Measurements from ENCODE around the gene IFNAR1.

IFNAR1 gene

DNA sequence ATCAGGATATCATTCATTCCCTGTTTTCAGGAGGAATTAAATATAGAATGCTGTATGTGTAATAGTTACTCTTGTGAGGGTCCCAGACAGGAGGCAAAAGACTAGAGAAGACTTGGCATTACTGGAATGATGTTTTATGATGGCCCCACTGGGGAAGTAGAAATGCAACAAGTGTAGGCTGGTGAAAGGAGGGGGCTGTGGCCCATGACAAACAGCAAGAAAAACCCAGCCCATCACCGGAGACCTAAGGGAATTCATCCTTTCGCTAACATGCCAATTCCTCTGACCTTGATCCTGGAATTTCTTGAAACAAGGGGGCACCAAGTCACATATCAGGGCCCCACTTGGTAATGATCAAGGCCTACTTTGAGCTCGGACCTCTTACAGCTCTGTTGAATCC lies 72.9 kb downstream of the IFNAR1 start:
- in situ Hi-C loops (cut with MboI; ENCODE audit: low sequenced_read_pairs), result no loop called here

DNA sequence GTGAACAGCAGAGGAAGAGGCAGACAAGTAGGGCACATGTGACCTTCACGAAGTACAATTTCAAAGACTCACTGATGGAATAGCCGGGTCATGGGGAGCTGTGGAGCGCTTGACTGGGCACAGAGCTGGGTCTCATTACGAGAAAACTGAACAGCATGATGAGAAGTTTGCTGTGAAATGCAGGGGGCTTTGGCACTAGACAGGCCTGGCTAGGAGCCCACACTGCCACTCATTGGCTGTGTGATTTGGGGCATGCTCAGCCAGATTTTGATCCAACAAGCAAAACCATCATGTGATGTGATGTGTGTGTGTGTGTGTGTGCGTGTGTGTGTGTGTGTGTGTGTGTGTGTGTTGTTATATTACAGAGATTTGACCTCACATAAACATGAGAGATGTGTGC lies 73.6 kb downstream of the IFNAR1 start:
- in situ Hi-C loops (cut with MboI; ENCODE audit: low sequenced_read_pairs), result no loop called here

DNA sequence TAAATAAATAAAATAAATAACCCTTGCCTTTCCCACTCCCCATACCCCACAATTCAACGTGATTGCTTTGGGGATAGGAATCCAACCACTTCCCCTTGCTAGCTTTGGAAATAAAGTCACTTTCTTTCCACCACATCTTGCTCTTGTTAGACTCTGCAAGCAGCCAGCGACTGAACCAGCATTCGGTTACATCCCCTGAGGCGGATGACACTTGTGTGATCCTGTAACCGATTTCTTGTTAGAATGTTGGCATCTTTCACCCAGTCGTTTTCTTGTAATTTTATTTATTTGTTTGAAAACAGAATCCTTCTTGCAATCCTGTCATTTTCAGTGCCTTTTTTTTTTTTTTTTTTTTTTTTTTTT lies 76.8 kb downstream of the IFNAR1 start:
- in situ Hi-C loops (cut with MboI; ENCODE audit: low sequenced_read_pairs), result no loop called here

DNA sequence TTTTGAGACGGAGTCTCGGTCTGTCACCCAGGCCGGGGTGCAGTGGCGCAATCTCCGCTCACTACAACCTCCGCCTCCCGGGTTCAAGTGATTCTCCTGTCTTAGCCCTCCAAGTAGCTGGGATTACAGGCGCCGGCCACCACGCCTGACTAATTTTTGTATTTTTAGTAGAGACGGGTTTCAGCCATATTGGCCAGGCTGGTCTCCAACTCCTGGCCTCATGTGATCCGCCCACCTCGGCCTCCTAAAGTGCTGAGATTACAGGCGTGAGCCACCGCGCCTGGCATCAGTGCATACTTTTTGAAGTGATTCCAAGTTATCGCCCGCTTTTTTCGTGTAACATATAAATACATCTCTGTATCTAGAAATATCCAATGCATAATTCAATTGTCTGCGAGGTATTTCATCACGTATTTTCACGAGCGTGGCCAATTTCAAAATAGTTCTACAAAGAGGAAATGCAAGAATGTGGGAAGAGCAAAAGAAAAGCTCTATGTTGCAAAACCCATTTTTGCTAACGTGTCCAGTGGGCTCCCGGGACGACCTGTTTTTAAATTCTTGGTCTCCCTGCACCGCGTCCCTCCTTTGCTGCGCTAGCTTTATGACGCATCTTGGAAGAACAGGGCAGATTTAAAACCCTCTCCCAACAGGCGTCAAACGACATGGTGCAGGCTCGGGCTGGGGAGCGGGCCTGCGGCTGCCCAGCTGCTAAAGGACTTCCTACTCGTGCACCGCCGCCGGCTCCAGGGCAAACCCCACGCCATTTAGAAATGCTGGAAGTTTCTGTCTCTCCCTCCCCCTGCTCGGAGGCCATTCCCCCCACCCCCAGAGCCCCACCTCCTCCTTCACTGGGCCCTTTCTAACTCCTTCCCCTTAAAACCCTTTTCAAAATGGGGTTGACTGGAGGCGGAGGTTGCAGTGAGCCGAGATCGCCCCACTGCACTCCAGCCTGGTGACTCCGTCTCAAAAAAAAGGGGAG lies 77.5 kb downstream of the IFNAR1 start:
- in situ Hi-C loops (cut with MboI; ENCODE audit: low sequenced_read_pairs), result no loop called here

DNA sequence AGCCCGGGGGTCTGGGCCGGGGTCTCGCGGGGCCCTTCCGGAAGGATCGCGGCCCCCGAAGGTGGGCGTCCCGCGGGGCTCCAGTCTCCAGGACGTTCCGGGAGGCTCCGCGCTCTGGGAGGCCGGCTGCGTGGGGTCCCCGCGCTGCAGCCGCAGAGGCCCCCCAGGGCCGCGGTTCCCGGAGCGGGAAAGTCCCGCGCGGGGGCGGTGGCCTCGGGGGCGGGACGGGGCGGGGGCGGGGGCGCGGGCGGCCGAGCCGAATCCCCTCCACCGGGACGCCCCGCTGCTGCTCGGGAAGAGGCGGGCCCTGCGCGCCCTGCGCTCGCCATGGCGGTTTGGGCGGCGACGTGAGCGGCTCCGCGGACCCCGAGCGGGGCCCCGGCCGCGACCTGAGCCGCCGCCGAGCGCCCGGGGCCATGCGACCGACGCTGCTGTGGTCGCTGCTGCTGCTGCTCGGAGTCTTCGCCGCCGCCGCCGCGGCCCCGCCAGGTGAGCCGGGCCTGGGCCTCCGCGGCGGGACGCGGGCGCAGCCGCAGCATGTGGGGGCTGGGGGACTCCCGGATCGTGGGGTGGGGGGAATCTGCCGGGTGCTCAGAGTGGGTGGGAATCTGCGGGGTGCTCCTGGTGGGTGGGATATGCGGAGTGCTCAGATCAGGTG lies 78.5 kb downstream of the IFNAR1 start, which contains the start of gene IFNGR2:
Gene IFNGR2 (plus strand): TSS at position 286 of the 658 bp plus-strand sequence. CDS start 131 bp downstream, at position 417.
- in situ Hi-C loops (cut with MboI; ENCODE audit: low sequenced_read_pairs), result no loop called here

DNA sequence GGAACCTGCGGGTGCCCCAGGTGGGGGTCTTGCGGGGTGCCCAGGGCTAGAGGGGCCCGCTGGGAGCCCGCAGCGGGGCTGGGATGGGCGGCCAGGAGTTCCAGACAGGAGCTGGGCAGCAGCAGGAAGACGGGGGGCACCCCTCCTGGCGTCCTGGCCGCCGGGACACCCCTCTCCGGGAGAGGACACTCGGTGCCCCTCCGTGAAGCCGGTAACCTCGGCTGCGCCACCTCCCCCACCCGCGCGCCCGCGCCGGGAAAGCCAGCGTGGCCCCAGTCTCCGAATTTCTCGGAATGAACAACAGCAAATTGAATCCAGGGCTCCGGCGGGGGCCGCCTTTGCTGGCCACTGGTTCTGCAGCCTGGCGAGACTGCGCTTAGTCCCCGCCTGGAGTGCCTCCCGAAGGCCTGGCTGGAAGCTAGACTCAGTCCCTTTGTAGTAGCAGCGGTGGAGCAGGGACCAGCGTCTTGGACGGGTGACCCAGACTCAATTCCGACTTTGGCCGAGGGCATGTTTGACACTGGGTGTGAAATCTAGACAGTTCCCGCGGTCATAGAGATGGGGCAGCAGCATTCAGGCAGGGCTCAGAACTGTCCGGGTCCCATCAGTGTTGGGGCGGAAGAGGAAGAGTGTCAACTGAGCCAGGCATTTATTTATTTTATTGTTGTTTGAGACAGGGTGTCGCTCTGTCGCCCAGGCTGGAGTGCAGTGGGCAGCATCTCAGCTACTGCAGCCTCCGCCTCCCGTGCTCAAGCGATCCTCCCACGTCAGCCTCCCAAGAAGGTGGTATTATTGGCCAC lies 79.2 kb downstream of the IFNAR1 start:
- in situ Hi-C loops (cut with MboI; ENCODE audit: low sequenced_read_pairs), result no loop called here

DNA sequence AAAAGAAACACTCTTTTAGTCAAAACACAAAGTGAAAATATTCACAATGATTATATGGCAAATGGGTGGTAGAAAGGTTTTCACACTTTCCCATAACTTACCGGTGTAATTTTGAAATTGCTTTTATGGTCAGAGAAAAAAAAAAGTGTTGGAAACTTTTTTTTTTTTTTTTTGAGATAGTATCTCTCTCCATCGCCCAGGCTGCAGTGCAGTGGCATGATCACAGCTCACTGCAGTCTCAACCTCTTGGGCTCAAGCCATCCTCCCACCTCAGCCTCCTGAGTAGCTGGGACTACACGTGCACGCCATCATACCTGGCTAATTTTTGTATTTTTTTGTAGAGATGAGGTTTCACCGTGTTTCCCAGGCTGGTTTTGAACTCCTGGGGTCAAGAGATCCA lies 81.7 kb downstream of the IFNAR1 start:
- in situ Hi-C loops (cut with MboI; ENCODE audit: low sequenced_read_pairs), result no loop called here
